ENCODE measurements around the gene PLD6.

DNA sequence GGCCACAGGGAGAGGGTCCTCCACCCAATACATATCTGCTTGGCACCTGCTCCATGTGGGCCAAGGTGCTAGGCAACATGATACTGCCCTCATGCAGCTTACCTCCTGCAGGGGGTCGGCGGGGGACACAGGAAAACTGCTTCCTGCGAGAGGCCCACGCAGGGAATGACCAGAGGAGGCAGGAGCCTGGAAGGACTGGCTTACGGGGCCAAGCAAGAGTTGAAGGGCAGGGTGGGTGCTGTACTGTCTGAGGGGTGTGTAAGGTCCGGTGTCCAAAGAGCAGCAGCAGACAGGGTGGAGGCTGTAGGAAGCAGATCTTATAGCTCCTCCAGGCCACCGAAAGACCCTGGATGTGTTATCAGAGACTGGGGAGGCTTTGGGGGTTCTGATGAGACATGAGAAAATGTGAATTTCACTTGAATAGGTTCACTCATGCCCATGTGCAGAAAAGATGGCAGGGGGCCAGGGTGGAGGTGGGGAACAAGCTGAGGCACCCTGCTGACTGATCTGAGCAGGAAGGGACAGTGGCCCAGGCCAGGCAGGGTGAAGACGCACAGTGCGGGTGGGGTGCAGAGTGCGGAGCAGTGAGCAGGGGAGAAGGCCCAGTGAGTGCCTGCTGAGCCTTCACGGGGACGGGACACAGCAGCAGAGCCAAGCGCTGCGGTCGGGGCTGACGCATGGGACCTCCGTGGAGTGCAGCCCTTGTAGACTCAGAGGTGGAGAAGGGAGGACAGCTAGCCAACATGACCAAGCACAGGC lies 22.6 kb upstream of the PLD6 start:
- TF ChIP-seq TAF1 (IDR thresholded peaks at IDR 0.05; ENCODE audit: borderline replicate concordance, insufficient read depth, low read length) = no peak
- no peak for TF ChIP-seq POLR2AphosphoS5 (IDR thresholded peaks at IDR 0.05; ENCODE audit: low read depth, low read length)
